ENCODE results near the gene EGFR. TPM values are rescaled to one million over a fixed set of nuclear protein-coding genes. Genes with fewer than 3 reads are reported as not detected.

EGFR gene
- total RNA-seq, 1 experiment from 2014 or later: 50.0 TPM

- no peak overlapping the region for H3K9ac ChIP-seq (ENCODE audit: low read length)
- H2AFZ ChIP-seq (ENCODE audit: low read length): no peak overlapping the region
- ATAC-seq: no peak
- no peak overlapping the region for H3K4me3 ChIP-seq (ENCODE audit: low read length)
- no peaks in the 10 kb centered on the region for H3K9me2 ChIP-seq (replicated peaks; ENCODE audit: low read length)
- no peaks in the 10 kb centered on the region for H3F3A ChIP-seq (ENCODE audit: low read length, unreplicated experiment)
- no peaks in the 10 kb centered on the region for H3K4me1 ChIP-seq (ENCODE audit: insufficient read depth, low read length)
- intact Hi-C loops (cut with micrococcal nuclease): no loop called here
- BruUV-seq (replicated peaks): no TSS peak
- POLR2A ChIA-PET (ENCODE audit: unreplicated experiment): no interaction called here
- DNase-seq: no peak
- no peaks in the 10 kb centered on the region; the same call in 1 of the 2 replicates for H3K9me3 ChIP-seq (ENCODE audit: low read length)
- CTCF ChIA-PET: no interaction called here
- TF ChIP-seq, protein P1, sequence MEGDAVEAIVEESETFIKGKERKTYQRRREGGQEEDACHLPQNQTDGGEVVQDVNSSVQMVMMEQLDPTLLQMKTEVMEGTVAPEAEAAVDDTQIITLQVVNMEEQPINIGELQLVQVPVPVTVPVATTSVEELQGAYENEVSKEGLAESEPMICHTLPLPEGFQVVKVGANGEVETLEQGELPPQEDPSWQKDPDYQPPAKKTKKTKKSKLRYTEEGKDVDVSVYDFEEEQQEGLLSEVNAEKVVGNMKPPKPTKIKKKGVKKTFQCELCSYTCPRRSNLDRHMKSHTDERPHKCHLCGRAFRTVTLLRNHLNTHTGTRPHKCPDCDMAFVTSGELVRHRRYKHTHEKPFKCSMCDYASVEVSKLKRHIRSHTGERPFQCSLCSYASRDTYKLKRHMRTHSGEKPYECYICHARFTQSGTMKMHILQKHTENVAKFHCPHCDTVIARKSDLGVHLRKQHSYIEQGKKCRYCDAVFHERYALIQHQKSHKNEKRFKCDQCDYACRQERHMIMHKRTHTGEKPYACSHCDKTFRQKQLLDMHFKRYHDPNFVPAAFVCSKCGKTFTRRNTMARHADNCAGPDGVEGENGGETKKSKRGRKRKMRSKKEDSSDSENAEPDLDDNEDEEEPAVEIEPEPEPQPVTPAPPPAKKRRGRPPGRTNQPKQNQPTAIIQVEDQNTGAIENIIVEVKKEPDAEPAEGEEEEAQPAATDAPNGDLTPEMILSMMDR (conservative IDR thresholded peaks at IDR 0.05; ENCODE audit: low read depth, low read length): no peak
- TF ChIP-seq EZH2 (IDR thresholded peaks at IDR 0.05; ENCODE audit: low read length, unreplicated experiment) (no peak), EZH2phosphoT487 (IDR thresholded peaks at IDR 0.05; ENCODE audit: borderline replicate concordance, low read length) (no peak)
- H3K79me2 ChIP-seq (ENCODE audit: low read length): no peaks in the 10 kb centered on the region
- no peaks in the 10 kb centered on the region for H3K27me3 ChIP-seq (ENCODE audit: low read length)
- no peaks in the 10 kb centered on the region for H3K36me3 ChIP-seq (ENCODE audit: low read depth, low read length)
- no peaks in the 10 kb centered on the region for H4K20me1 ChIP-seq (ENCODE audit: low read length)
- no peak overlapping the region for H3K4me2 ChIP-seq (ENCODE audit: low read length)
- H3K27ac ChIP-seq (ENCODE audit: low read length): no peak overlapping the region
Measured at GRCh38 chr7:55005241-55005851, 13.5 kb upstream of the EGFR start.

DNA sequence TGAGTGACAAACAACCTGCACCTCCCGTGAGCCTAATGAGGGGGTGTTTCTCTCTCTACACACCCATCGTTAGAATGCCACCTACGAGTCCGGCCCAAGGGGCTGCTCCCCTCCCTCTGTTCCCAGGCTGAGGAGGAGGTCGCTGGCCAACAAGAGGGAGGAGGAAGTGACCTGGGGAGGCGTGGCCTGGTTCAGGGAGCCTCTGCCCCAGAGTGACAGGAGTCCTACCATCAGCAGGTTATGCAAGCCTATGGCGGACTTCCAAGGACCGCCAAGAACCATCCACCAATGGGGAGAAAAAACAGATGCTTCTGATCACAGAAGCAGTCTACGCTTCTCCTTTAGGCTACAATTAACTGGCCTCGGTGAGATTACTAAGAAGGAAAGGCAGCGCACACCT is 12.3 kb upstream of the EGFR start:
- Histone ChIP-seq H3K27me3 (ENCODE audit: low read length) (no peaks in the 10 kb centered on the region), H3K36me3 (ENCODE audit: low read depth, low read length) (no peaks in the 10 kb centered on the region), H3K79me2 (ENCODE audit: low read length) (no peaks in the 10 kb centered on the region), H3K9me3 (ENCODE audit: low read length) (no peaks in the 10 kb centered on the region; the same call in 1 of the 2 replicates), H3K4me1 (ENCODE audit: insufficient read depth, low read length) (no peaks in the 10 kb centered on the region), H3K9me2 (replicated peaks; ENCODE audit: low read length) (no peaks in the 10 kb centered on the region), H2AFZ (ENCODE audit: low read length) (no peak overlapping the region), H4K20me1 (ENCODE audit: low read length) (no peaks in the 10 kb centered on the region), H3K4me3 (ENCODE audit: low read length) (no peak overlapping the region), H3K4me2 (ENCODE audit: low read length) (no peak overlapping the region), H3K9ac (ENCODE audit: low read length) (no peak overlapping the region), H3K27ac (ENCODE audit: low read length) (no peak overlapping the region), H3F3A (ENCODE audit: low read length, unreplicated experiment) (no peaks in the 10 kb centered on the region)
- TF ChIP-seq, protein P1 (conservative IDR thresholded peaks at IDR 0.05; ENCODE audit: low read depth, low read length): no peak
- TF ChIP-seq EZH2phosphoT487 (IDR thresholded peaks at IDR 0.05; ENCODE audit: borderline replicate concordance, low read length): no peak
- TF ChIP-seq EZH2 (IDR thresholded peaks at IDR 0.05; ENCODE audit: low read length, unreplicated experiment): no peak
- no peak for ATAC-seq
- intact Hi-C loops (cut with micrococcal nuclease): no loop called here
- DNase-seq: no peak
- ChIA-PET POLR2A (ENCODE audit: unreplicated experiment) (no interaction called here), CTCF (no interaction called here)
- no TSS peak for BruUV-seq (replicated peaks)

DNA sequence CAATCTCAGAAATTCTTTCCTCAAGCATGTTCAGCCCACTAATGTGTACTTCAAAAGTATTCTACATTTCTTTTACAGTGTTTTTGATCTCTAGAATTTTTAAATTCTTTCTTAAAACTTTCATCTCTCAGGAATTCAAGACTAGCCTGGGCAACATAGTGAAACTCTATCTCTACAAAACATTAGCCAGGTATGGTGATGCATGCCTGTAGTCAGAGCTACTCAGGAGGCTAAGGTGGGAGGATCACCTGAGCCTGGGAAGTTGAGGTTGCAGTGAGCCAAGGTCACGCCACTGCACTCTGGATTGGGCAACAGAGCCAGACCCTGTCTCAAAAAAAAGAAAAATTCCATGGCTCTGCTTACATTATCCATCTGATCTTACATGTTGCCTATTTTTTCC is 5.0 kb upstream of the EGFR start:
- Histone ChIP-seq H3K4me1 (ENCODE audit: insufficient read depth, low read length) (peaks cover 7% of the 10 kb centered on the region), H3F3A (ENCODE audit: low read length, unreplicated experiment) (no peaks in the 10 kb centered on the region), H3K27ac (ENCODE audit: low read length) (no peak overlapping the region), H4K20me1 (ENCODE audit: low read length) (no peaks in the 10 kb centered on the region), H2AFZ (ENCODE audit: low read length) (no peak overlapping the region), H3K4me2 (ENCODE audit: low read length) (no peak overlapping the region), H3K9me2 (replicated peaks; ENCODE audit: low read length) (no peaks in the 10 kb centered on the region), H3K4me3 (ENCODE audit: low read length) (no peak overlapping the region), H3K9me3 (ENCODE audit: low read length) (no peaks in the 10 kb centered on the region; the same call in 1 of the 2 replicates), H3K9ac (ENCODE audit: low read length) (no peak overlapping the region), H3K79me2 (ENCODE audit: low read length) (0 out of 2 replicates have a peak, but pooled peaks cover 8% of the 10 kb centered on the region), H3K27me3 (ENCODE audit: low read length) (no peaks in the 10 kb centered on the region), H3K36me3 (ENCODE audit: low read depth, low read length) (no peaks in the 10 kb centered on the region)
- TF ChIP-seq EZH2 (IDR thresholded peaks at IDR 0.05; ENCODE audit: low read length, unreplicated experiment) (no peak), EZH2phosphoT487 (IDR thresholded peaks at IDR 0.05; ENCODE audit: borderline replicate concordance, low read length) (no peak)
- TF ChIP-seq, protein P1 (conservative IDR thresholded peaks at IDR 0.05; ENCODE audit: low read depth, low read length): no peak
- ATAC-seq: no peak
- intact Hi-C loops (cut with micrococcal nuclease): no loop called here
- CTCF ChIA-PET: no interaction called here
- POLR2A ChIA-PET (ENCODE audit: unreplicated experiment): no interaction called here
- no peak for DNase-seq
- no TSS peak for BruUV-seq (replicated peaks)
